ENCODE data around the gene SMURF1. TPM values are rescaled to one million over a fixed set of nuclear protein-coding genes. Genes with fewer than 3 reads are reported as not detected.
"Not testable (repeated sequence)": the region's sequence is repeated elsewhere in the genome, so short reads cannot be mapped to it uniquely, and the experiment has no call there.

SMURF1 gene
- polyA plus RNA-seq, 1 donor from 2014 or later = 22.9 TPM

DNA sequence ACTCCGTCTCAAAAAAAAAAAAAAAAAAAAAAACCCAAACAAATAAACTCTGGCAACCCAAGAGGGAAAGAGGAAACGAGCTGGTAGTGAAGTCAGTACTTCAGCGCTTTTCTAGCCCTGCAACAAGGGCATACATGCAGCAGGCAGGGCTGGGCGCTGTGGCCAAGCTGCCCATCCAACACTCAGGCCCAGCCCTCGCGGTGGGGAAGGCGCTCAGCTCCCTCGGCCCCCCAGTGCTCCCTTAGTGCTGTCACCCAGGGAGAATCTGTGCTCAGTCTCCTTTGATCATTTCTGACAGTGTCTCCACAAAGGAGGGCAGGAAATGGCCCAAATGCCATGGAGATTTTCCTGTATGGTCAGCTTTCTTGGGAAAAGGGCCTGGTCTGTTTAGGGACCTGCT lies 97.2 kb downstream of the SMURF1 start:
- no peaks in the 10 kb centered on the region for H3F3A ChIP-seq (ENCODE audit: insufficient read depth, low read length, poor library complexity, severe bottlenecking)
- H3K9me3 ChIP-seq (ENCODE audit: low read length) = no peaks in the 10 kb centered on the region
- no peaks in the 10 kb centered on the region for H3K9me2 ChIP-seq (ENCODE audit: insufficient read depth, low read length)
- no peak overlapping the region for H3K9ac ChIP-seq (ENCODE audit: low read length)
- no peak overlapping the region for H3K4me2 ChIP-seq (ENCODE audit: low read length)
- H3K79me2 ChIP-seq (replicated peaks; ENCODE audit: insufficient read depth, low read length) = no peaks in the 10 kb centered on the region
- H3K36me3 ChIP-seq (ENCODE audit: insufficient read depth, low read length) = no peaks in the 10 kb centered on the region
- H3K27me3 ChIP-seq (ENCODE audit: insufficient read depth, low read depth, low read length) = no peaks in the 10 kb centered on the region
- no peak for TF ChIP-seq TAF1 (IDR thresholded peaks at IDR 0.05; ENCODE audit: low read depth)
- TF ChIP-seq RAD21 (conservative IDR thresholded peaks at IDR 0.05) = no peak
- TF ChIP-seq SMC3 (conservative IDR thresholded peaks at IDR 0.05; ENCODE audit: poor library complexity) = no peak
- TF ChIP-seq POLR2AphosphoS5 (IDR thresholded peaks at IDR 0.05) = no peak
- TF ChIP-seq, protein P1, sequence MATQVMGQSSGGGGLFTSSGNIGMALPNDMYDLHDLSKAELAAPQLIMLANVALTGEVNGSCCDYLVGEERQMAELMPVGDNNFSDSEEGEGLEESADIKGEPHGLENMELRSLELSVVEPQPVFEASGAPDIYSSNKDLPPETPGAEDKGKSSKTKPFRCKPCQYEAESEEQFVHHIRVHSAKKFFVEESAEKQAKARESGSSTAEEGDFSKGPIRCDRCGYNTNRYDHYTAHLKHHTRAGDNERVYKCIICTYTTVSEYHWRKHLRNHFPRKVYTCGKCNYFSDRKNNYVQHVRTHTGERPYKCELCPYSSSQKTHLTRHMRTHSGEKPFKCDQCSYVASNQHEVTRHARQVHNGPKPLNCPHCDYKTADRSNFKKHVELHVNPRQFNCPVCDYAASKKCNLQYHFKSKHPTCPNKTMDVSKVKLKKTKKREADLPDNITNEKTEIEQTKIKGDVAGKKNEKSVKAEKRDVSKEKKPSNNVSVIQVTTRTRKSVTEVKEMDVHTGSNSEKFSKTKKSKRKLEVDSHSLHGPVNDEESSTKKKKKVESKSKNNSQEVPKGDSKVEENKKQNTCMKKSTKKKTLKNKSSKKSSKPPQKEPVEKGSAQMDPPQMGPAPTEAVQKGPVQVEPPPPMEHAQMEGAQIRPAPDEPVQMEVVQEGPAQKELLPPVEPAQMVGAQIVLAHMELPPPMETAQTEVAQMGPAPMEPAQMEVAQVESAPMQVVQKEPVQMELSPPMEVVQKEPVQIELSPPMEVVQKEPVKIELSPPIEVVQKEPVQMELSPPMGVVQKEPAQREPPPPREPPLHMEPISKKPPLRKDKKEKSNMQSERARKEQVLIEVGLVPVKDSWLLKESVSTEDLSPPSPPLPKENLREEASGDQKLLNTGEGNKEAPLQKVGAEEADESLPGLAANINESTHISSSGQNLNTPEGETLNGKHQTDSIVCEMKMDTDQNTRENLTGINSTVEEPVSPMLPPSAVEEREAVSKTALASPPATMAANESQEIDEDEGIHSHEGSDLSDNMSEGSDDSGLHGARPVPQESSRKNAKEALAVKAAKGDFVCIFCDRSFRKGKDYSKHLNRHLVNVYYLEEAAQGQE (IDR thresholded peaks at IDR 0.05; ENCODE audit: borderline replicate concordance) = no peak
- TF ChIP-seq EZH2 (IDR thresholded peaks at IDR 0.05; ENCODE audit: borderline replicate concordance, insufficient read depth, low read length, poor library complexity, severe bottlenecking) = no peak
- TF ChIP-seq, protein P2, sequence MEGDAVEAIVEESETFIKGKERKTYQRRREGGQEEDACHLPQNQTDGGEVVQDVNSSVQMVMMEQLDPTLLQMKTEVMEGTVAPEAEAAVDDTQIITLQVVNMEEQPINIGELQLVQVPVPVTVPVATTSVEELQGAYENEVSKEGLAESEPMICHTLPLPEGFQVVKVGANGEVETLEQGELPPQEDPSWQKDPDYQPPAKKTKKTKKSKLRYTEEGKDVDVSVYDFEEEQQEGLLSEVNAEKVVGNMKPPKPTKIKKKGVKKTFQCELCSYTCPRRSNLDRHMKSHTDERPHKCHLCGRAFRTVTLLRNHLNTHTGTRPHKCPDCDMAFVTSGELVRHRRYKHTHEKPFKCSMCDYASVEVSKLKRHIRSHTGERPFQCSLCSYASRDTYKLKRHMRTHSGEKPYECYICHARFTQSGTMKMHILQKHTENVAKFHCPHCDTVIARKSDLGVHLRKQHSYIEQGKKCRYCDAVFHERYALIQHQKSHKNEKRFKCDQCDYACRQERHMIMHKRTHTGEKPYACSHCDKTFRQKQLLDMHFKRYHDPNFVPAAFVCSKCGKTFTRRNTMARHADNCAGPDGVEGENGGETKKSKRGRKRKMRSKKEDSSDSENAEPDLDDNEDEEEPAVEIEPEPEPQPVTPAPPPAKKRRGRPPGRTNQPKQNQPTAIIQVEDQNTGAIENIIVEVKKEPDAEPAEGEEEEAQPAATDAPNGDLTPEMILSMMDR (IDR thresholded peaks at IDR 0.05; ENCODE audit: poor library complexity, severe bottlenecking) = no peak
- TF ChIP-seq EP300 (conservative IDR thresholded peaks at IDR 0.05; ENCODE audit: poor library complexity, severe bottlenecking) = no peak
- no peak for TF ChIP-seq MXI1 (conservative IDR thresholded peaks at IDR 0.05; ENCODE audit: poor library complexity, severe bottlenecking)
- no peak overlapping the region for H3K4me3 ChIP-seq (ENCODE audit: low read length)
- no peak overlapping the region for H3K27ac ChIP-seq (ENCODE audit: low read length)
- H4K20me1 ChIP-seq (ENCODE audit: insufficient read depth) = no peaks in the 10 kb centered on the region
- H2AFZ ChIP-seq (ENCODE audit: low read depth, low read length) = no peak overlapping the region

DNA sequence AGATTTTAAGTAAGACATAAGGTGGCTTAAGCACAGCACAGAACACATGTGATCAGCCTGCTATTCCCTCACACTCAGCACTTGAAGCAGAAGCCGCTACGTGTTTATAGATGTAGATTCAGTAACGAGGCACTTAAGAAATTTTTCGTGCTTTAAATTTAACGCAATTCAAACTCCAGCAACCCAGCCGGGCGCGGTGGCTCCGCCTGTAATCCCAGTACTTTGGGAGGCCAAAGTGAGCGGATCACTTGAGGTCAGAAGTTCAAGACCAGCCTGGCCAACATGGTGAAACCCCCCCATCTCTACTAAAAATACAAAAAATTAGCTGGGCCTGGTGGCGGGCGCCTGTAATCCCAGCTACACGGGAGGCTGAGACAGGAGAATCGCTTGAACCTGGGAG lies 97.6 kb downstream of the SMURF1 start:
- H3K9ac ChIP-seq (ENCODE audit: low read length); H3K4me2 ChIP-seq (ENCODE audit: low read length); H4K20me1 ChIP-seq (ENCODE audit: insufficient read depth); H3K9me2 ChIP-seq (ENCODE audit: insufficient read depth, low read length); H3K79me2 ChIP-seq (replicated peaks; ENCODE audit: insufficient read depth, low read length); H3K27ac ChIP-seq (ENCODE audit: low read length); H3K36me3 ChIP-seq (ENCODE audit: insufficient read depth, low read length); H3K4me3 ChIP-seq (ENCODE audit: low read length); H3K9me3 ChIP-seq (ENCODE audit: low read length); H3F3A ChIP-seq (ENCODE audit: insufficient read depth, low read length, poor library complexity, severe bottlenecking); H2AFZ ChIP-seq (ENCODE audit: low read depth, low read length); H3K27me3 ChIP-seq (ENCODE audit: insufficient read depth, low read depth, low read length): not testable (repeated sequence)

DNA sequence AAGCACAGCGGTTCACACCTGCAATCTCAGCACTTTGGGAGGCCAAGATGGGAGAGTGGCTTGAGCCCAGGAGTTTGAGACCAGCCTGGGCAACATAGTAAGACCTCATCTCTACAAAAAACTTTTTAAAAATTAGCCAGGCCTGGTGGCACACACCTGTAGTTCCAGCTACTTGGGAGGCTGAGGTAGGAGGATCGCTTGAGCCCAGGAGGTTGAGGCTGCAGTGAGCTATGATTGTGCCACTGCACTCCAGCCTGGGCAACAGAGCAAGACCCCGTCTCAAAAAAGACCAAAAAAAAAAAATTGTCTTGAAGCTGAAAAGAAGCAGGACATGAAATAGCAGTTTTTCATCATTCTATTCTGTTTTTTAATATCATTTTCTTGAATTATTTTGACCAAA lies 99.0 kb downstream of the SMURF1 start:
- H3K9ac ChIP-seq (ENCODE audit: low read length); H3K4me3 ChIP-seq (ENCODE audit: low read length); H3K27me3 ChIP-seq (ENCODE audit: insufficient read depth, low read depth, low read length); H3K4me2 ChIP-seq (ENCODE audit: low read length); H3K9me2 ChIP-seq (ENCODE audit: insufficient read depth, low read length); H3K79me2 ChIP-seq (replicated peaks; ENCODE audit: insufficient read depth, low read length); H4K20me1 ChIP-seq (ENCODE audit: insufficient read depth); H3F3A ChIP-seq (ENCODE audit: insufficient read depth, low read length, poor library complexity, severe bottlenecking); H2AFZ ChIP-seq (ENCODE audit: low read depth, low read length); H3K27ac ChIP-seq (ENCODE audit: low read length); H3K9me3 ChIP-seq (ENCODE audit: low read length); H3K36me3 ChIP-seq (ENCODE audit: insufficient read depth, low read length): not testable (repeated sequence)
